MM.1S (cell line): ENCODE measurements around the gene TPSD1.
A peak's percentile ranks its signal among the peaks of the same experiment; 100 is the strongest.

Source experiments
- DNase-seq: peaks from one replicate; pipeline ENCODE4 v3.0.0-alpha.2; 2015
- H2AFZ ChIP-seq: fragments of 300-600 bp; sonication (generic); 2 replicates; pipeline ENCODE4 v1.6.0; 2016; ENCODE audit warnings: antibody characterized with exemption, low read length
- H3F3A ChIP-seq: fragments of 300-600 bp; sonication (generic); 2 replicates; pipeline ENCODE4 v1.6.1; 2016; ENCODE audit warnings: mild to moderate bottlenecking, antibody characterized with exemption, low read length, moderate library complexity, mixed read lengths; ENCODE audit not compliant: insufficient read depth
- H3K27ac ChIP-seq: fragments of 300-600 bp; sonication (generic); 2 replicates; pipeline ENCODE4 v1.5.1; 2016; ENCODE audit warnings: mild to moderate bottlenecking, low read length
- H3K27me3 ChIP-seq: fragments of 300-600 bp; sonication (generic); replicated peaks from 2 replicates; pipeline ENCODE4 v1.6.0; 2016; ENCODE audit warnings: low read length; ENCODE audit not compliant: insufficient read depth
- H3K36me3 ChIP-seq: fragments of 300-600 bp; sonication (generic); replicated peaks from 2 replicates; pipeline ENCODE4 v1.6.1; 2016; ENCODE audit warnings: mild to moderate bottlenecking, low read length, mixed read lengths; ENCODE audit not compliant: insufficient read depth
- H3K4me1 ChIP-seq: fragments of 300-600 bp; sonication (generic); 2 replicates; pipeline ENCODE4 v1.6.1; 2016; ENCODE audit warnings: low read length, mixed read lengths
- H3K4me2 ChIP-seq: fragments of 300-600 bp; sonication (generic); 2 replicates; pipeline ENCODE4 v1.6.0; 2016; ENCODE audit warnings: low read depth, low read length
- H3K4me3 ChIP-seq: fragments of 300-600 bp; sonication (generic); 2 replicates; pipeline ENCODE4 v1.5.1; 2016; ENCODE audit warnings: low read length, mixed read lengths
- H3K79me2 ChIP-seq: fragments of 300-600 bp; sonication (generic); 2 replicates; pipeline ENCODE4 v1.6.1; 2016; ENCODE audit warnings: mixed run types, low read length, mixed read lengths
- H3K9ac ChIP-seq: fragments of 300-600 bp; sonication (generic); 2 replicates; pipeline ENCODE4 v1.6.1; 2016; ENCODE audit warnings: low read length, mixed read lengths
- H3K9me2 ChIP-seq: fragments of 300-600 bp; sonication (generic); replicated peaks from 2 replicates; pipeline ENCODE4 v1.6.1; 2016; ENCODE audit warnings: mild to moderate bottlenecking, low read length, mixed read lengths; ENCODE audit not compliant: insufficient read depth
- H3K9me3 ChIP-seq: fragments of 300-600 bp; sonication (generic); replicated peaks from 2 replicates; pipeline ENCODE4 v1.6.1; 2016; ENCODE audit warnings: mild to moderate bottlenecking, low read length, mixed read lengths; ENCODE audit not compliant: insufficient read depth
- H4K20me1 ChIP-seq: fragments of 300-600 bp; sonication (generic); 2 replicates; pipeline ENCODE4 v1.6.1; 2016; ENCODE audit warnings: mild to moderate bottlenecking, low read length, moderate library complexity, mixed read lengths; ENCODE audit not compliant: insufficient read depth
- CTCF ChIP-seq: fragments of 300-600 bp; sonication (generic); IDR thresholded peaks from 2 replicates; pipeline ENCODE4 v1.5.1; 2016; ENCODE audit warnings: antibody characterized with exemption, low read length, mixed read lengths
- EZH2 ChIP-seq: fragments of 300-600 bp; sonication (generic); optimal IDR thresholded peaks from 2 replicates; pipeline ENCODE3; 2017; ENCODE audit warnings: low read depth, mild to moderate bottlenecking, antibody characterized with exemption, low read length, mixed read lengths
- EZH2phosphoT487 ChIP-seq: fragments of 300-600 bp; sonication (generic); IDR thresholded peaks from 2 replicates; pipeline ENCODE4 v1.6.1; 2018; ENCODE audit warnings: antibody characterized with exemption, low read length

Gene TPSD1

GRCh38 chr16:1288813-1289476 lies 33.1 kb downstream of the TPSD1 start:
- H3K9me3 ChIP-seq: no peaks in the 10 kb centered on the region
- no peak for TF ChIP-seq EZH2
- no peak for DNase-seq
- no peaks in the 10 kb centered on the region for H3K36me3 ChIP-seq
- no peak overlapping the region for H3K4me2 ChIP-seq
- no peak overlapping the region for H3K9ac ChIP-seq
- no peaks in the 10 kb centered on the region; the same call in 1 of the 2 replicates for H3F3A ChIP-seq
- H3K4me1 ChIP-seq: peaks cover 9% of the 10 kb centered on the region
- H3K79me2 ChIP-seq: no peaks in the 10 kb centered on the region
- H3K4me3 ChIP-seq: no peak overlapping the region
- H3K27me3 ChIP-seq: peaks cover 57% of the 10 kb centered on the region
- no peaks in the 10 kb centered on the region for H3K9me2 ChIP-seq
- no peak overlapping the region for H2AFZ ChIP-seq
- no peaks in the 10 kb centered on the region for H4K20me1 ChIP-seq
- H3K27ac ChIP-seq: no peak overlapping the region

- no peak overlapping the region for H2AFZ ChIP-seq
- H3K9me3 ChIP-seq: no peaks in the 10 kb centered on the region
- no peak overlapping the region for H3K9ac ChIP-seq
- peaks cover 9% of the 10 kb centered on the region for H3K4me1 ChIP-seq
- H3F3A ChIP-seq: no peaks in the 10 kb centered on the region; the same call in 1 of the 2 replicates
- TF ChIP-seq EZH2 (no peak), EZH2phosphoT487 (no peak), CTCF (no peak)
- no peak for DNase-seq
- no peak overlapping the region for H3K4me3 ChIP-seq
- H3K27ac ChIP-seq: no peak overlapping the region
- H3K4me2 ChIP-seq: no peak overlapping the region
- no peaks in the 10 kb centered on the region for H3K9me2 ChIP-seq
- no peaks in the 10 kb centered on the region for H3K79me2 ChIP-seq
- H3K36me3 ChIP-seq: no peaks in the 10 kb centered on the region
- no peaks in the 10 kb centered on the region for H4K20me1 ChIP-seq
- H3K27me3 ChIP-seq: peaks cover 52% of the 10 kb centered on the region
Observed at GRCh38 chr16:1289477-1289866, 33.6 kb downstream of the TPSD1 start.

GRCh38 chr16:1290063-1290501 lies 34.2 kb downstream of the TPSD1 start:
- Histone ChIP-seq H3K36me3 (no peaks in the 10 kb centered on the region), H3K27me3 (peaks cover 50% of the 10 kb centered on the region), H3K9me2 (no peaks in the 10 kb centered on the region), H3K79me2 (no peaks in the 10 kb centered on the region), H3K4me2 (no peak overlapping the region), H2AFZ (no peak overlapping the region), H3K4me3 (no peak overlapping the region), H3K9ac (no peak overlapping the region), H3K9me3 (no peaks in the 10 kb centered on the region), H3K4me1 (peaks cover 9% of the 10 kb centered on the region), H3F3A (no peaks in the 10 kb centered on the region; the same call in 1 of the 2 replicates), H3K27ac (no peak overlapping the region), H4K20me1 (no peaks in the 10 kb centered on the region)
- DNase-seq: no peak
- no peak for TF ChIP-seq CTCF
- TF ChIP-seq EZH2: no peak
- TF ChIP-seq EZH2phosphoT487: no peak

GRCh38 chr16:1290860-1291575 lies 35.1 kb downstream of the TPSD1 start:
- H4K20me1 ChIP-seq: no peaks in the 10 kb centered on the region
- H3K36me3 ChIP-seq: no peaks in the 10 kb centered on the region
- H3K4me3 ChIP-seq: no peak overlapping the region
- no peak overlapping the region for H3K27ac ChIP-seq
- H3K9me2 ChIP-seq: no peaks in the 10 kb centered on the region
- no peak overlapping the region for H3K4me2 ChIP-seq
- no peak overlapping the region for H3K9ac ChIP-seq
- peak; percentile 57 for DNase-seq
- H3K27me3 ChIP-seq: peaks cover 42% of the 10 kb centered on the region
- H2AFZ ChIP-seq: 0 out of 2 replicates have a peak overlapping the region, but pooled peaks have one; percentile 45
- H3F3A ChIP-seq: no peaks in the 10 kb centered on the region; the same call in 1 of the 2 replicates
- peaks cover 9% of the 10 kb centered on the region for H3K4me1 ChIP-seq
- TF ChIP-seq CTCF (no peak), EZH2 (no peak), EZH2phosphoT487 (no peak)
- H3K79me2 ChIP-seq: no peaks in the 10 kb centered on the region
- no peaks in the 10 kb centered on the region for H3K9me3 ChIP-seq
